Measurements from ENCODE around the gene OOEP. TPM values are rescaled to one million over a fixed set of nuclear protein-coding genes. Genes with fewer than 3 reads are reported as not detected.
"Not testable (repeated sequence)": the region's sequence is repeated elsewhere in the genome, so short reads cannot be mapped to it uniquely, and the experiment has no call there.

Gene OOEP
- total and polyA plus RNA-seq, 2 donors (not counting 1 experiment from before 2014, with no cell fraction given): 0.08 to 0.17 TPM

DNA sequence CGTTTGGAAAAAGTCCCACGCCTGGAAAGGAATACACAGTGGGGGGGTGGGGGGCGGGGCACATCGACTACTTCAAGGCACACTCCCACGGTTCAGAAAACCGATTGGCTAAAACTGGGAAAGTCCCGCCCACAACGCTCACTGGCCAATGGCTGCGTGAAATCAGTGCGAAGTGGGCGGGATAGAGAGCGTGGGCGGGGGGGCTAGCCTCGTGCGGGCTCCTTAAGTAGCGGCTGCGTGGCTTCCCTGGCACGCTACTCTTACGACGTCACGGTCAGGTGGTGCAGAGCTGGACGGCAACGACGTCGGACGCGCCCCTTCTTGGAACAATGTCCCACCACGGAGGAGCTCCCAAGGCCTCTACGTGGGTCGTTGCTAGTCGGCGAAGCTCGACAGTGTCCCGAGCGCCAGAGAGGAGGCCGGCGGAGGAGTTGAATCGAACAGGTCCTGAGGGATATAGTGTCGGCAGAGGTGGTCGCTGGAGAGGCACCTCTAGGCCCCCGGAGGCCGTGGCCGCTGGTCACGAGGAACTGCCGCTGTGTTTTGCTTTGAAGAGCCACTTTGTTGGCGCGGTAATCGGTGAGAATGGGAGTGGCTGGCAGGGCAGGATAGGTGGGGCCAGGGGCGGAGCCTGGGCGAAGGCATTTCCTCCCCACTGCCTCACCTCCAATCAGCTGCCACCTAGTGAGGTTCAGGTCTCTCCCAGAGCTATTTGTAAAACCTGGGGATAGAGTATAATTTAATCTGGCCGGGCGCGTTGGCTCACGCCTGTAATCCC, 25.1 kb upstream of the OOEP start, which contains the start of gene DDX43:
Gene DDX43, plus strand, starts transcription at position 252 of the 778 bp plus-strand sequence. Its CDS starts 78 bp downstream, at position 330.
- H3K27me3 ChIP-seq (ENCODE audit: control insufficient read depth, insufficient read depth, low read length): no peaks in the 10 kb centered on the region
- no peaks in the 10 kb centered on the region for H3K36me3 ChIP-seq (ENCODE audit: control insufficient read depth, insufficient read depth, low read length)
- H3K27ac ChIP-seq (ENCODE audit: insufficient read depth, low read length): no peak within 1 kb of the TSS
- DNase-seq (ENCODE audit: low read depth in 2 of 2): peak; percentile 67 to 69
- peak within 1 kb of the TSS in 2 of 4 experiments; percentile 32 to 40 for H3K4me3 ChIP-seq (replicated peaks in 1 of 4; ENCODE audit: control extremely low read depth in 1 of 4, insufficient read depth in 1 of 4, low read depth in 3 of 4, low read length in 4 of 4)
- H2AFZ ChIP-seq (ENCODE audit: low read length): peak within 1 kb of the TSS; percentile 18
- H3K4me2 ChIP-seq (ENCODE audit: extremely low read depth, insufficient read depth, low read length): no peak within 1 kb of the TSS
- no peaks in the 10 kb centered on the region for H3K9me3 ChIP-seq (ENCODE audit: control insufficient read depth, insufficient read depth, low read depth, low read length)
- H3K4me1 ChIP-seq (ENCODE audit: control insufficient read depth, extremely low read depth, insufficient read depth, low read length): no peaks in the 10 kb centered on the region
- TF ChIP-seq, protein P1, sequence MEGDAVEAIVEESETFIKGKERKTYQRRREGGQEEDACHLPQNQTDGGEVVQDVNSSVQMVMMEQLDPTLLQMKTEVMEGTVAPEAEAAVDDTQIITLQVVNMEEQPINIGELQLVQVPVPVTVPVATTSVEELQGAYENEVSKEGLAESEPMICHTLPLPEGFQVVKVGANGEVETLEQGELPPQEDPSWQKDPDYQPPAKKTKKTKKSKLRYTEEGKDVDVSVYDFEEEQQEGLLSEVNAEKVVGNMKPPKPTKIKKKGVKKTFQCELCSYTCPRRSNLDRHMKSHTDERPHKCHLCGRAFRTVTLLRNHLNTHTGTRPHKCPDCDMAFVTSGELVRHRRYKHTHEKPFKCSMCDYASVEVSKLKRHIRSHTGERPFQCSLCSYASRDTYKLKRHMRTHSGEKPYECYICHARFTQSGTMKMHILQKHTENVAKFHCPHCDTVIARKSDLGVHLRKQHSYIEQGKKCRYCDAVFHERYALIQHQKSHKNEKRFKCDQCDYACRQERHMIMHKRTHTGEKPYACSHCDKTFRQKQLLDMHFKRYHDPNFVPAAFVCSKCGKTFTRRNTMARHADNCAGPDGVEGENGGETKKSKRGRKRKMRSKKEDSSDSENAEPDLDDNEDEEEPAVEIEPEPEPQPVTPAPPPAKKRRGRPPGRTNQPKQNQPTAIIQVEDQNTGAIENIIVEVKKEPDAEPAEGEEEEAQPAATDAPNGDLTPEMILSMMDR (conservative IDR thresholded peaks at IDR 0.05 in 1 of 2, IDR thresholded peaks at IDR 0.05 in 1 of 2; ENCODE audit: low read depth in 1 of 2, low read length in 2 of 2): no peak
- TF ChIP-seq EZH2 (IDR thresholded peaks at IDR 0.05; ENCODE audit: low read length, missing control alignments): no peak
- H4K20me1 ChIP-seq (ENCODE audit: control insufficient read depth, extremely low read depth, insufficient read depth, low read length): no peaks in the 10 kb centered on the region
- no peaks in the 10 kb centered on the region for H3K79me2 ChIP-seq (ENCODE audit: control insufficient read depth, insufficient read depth, low read length)
- peak within 1 kb of the TSS; percentile 57 for H3K9ac ChIP-seq (ENCODE audit: insufficient read depth, low read length)

DNA sequence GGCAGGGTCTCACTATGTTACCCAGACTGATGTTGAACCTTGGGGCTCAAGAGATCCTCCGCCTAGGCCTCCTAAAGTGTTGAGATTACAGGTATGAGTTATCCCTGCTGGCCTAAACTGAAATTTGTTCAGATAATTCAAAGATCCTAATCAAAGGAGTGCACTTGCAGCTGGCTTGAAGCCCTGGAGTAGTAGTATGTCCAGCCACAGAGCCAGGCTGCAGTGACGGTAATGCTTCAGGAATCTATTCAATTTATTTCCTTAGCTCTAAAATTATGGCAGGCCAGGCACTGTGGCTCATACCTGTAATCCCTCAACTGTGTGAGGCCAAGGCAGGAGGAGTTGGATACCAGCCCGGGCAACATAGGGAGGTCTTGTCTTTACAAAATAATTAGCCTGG, 23.6 kb upstream of the OOEP start:
- Histone ChIP-seq H3K4me3 (replicated peaks in 1 of 4; ENCODE audit: control extremely low read depth in 1 of 4, insufficient read depth in 1 of 4, low read depth in 3 of 4, low read length in 4 of 4) (no peak overlapping the region), H3K9ac (ENCODE audit: insufficient read depth, low read length) (no peak overlapping the region), H3K4me2 (ENCODE audit: extremely low read depth, insufficient read depth, low read length) (no peak overlapping the region), H2AFZ (ENCODE audit: low read length) (no peak overlapping the region), H3K9me3 (ENCODE audit: control insufficient read depth, insufficient read depth, low read depth, low read length) (no peaks in the 10 kb centered on the region), H3K79me2 (ENCODE audit: control insufficient read depth, insufficient read depth, low read length) (no peaks in the 10 kb centered on the region), H3K4me1 (ENCODE audit: control insufficient read depth, extremely low read depth, insufficient read depth, low read length) (no peaks in the 10 kb centered on the region), H4K20me1 (ENCODE audit: control insufficient read depth, extremely low read depth, insufficient read depth, low read length) (no peaks in the 10 kb centered on the region), H3K27ac (ENCODE audit: insufficient read depth, low read length) (no peak overlapping the region), H3K36me3 (ENCODE audit: control insufficient read depth, insufficient read depth, low read length) (no peaks in the 10 kb centered on the region), H3K27me3 (ENCODE audit: control insufficient read depth, insufficient read depth, low read length) (no peaks in the 10 kb centered on the region)
- DNase-seq (ENCODE audit: low read depth in 2 of 2): peak in 1 of 2 donors; percentile 32
- TF ChIP-seq, protein P1 (conservative IDR thresholded peaks at IDR 0.05 in 1 of 2, IDR thresholded peaks at IDR 0.05 in 1 of 2; ENCODE audit: low read depth in 1 of 2, low read length in 2 of 2): no peak
- TF ChIP-seq EZH2 (IDR thresholded peaks at IDR 0.05; ENCODE audit: low read length, missing control alignments): no peak

DNA sequence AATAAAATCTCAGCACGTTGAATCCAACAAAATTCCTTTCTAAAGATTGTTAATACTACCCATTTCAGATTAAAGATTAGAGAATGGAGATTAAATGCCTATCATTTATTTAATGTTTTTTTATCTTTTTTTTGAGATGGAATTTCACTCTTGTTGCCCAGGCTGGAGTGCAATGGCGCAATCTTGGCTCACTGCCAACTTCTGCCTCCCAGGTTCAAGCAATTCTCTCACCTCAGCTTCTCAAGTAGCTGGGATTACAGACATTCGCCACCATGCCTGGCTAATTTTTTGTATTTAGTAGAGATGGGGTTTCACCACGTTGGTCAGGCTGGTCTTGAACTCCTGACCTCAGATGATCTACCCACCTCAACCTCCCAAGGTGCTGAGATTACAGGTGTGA, 22.5 kb upstream of the OOEP start:
- not testable (repeated sequence) for H3K27ac ChIP-seq (ENCODE audit: insufficient read depth, low read length); H4K20me1 ChIP-seq (ENCODE audit: control insufficient read depth, extremely low read depth, insufficient read depth, low read length); H2AFZ ChIP-seq (ENCODE audit: low read length); H3K9ac ChIP-seq (ENCODE audit: insufficient read depth, low read length); H3K79me2 ChIP-seq (ENCODE audit: control insufficient read depth, insufficient read depth, low read length); DNase-seq (ENCODE audit: low read depth in 2 of 2); H3K4me3 ChIP-seq (replicated peaks in 1 of 4; ENCODE audit: control extremely low read depth in 1 of 4, insufficient read depth in 1 of 4, low read depth in 3 of 4, low read length in 4 of 4); H3K9me3 ChIP-seq (ENCODE audit: control insufficient read depth, insufficient read depth, low read depth, low read length); H3K36me3 ChIP-seq (ENCODE audit: control insufficient read depth, insufficient read depth, low read length); H3K4me2 ChIP-seq (ENCODE audit: extremely low read depth, insufficient read depth, low read length); H3K4me1 ChIP-seq (ENCODE audit: control insufficient read depth, extremely low read depth, insufficient read depth, low read length); H3K27me3 ChIP-seq (ENCODE audit: control insufficient read depth, insufficient read depth, low read length)
